Fibroblast of skin of scalp (primary cell): ENCODE measurements around the gene DBP.
"Not testable (repeated sequence)": the region's sequence is repeated elsewhere in the genome, so short reads cannot be mapped to it uniquely, and the experiment has no call there.

Source experiments
- DNase-seq: peaks from one replicate; pipeline ENCODE4 v3.0.0-alpha.2; 2013

The DBP gene

GRCh38 chr19:48639483-48640375 is 2.5 kb upstream of the DBP start:
- DNase-seq: no peak

GRCh38 chr19:48638831-48639381 is 1.7 kb upstream of the DBP start:
- DNase-seq: no peak

DNA sequence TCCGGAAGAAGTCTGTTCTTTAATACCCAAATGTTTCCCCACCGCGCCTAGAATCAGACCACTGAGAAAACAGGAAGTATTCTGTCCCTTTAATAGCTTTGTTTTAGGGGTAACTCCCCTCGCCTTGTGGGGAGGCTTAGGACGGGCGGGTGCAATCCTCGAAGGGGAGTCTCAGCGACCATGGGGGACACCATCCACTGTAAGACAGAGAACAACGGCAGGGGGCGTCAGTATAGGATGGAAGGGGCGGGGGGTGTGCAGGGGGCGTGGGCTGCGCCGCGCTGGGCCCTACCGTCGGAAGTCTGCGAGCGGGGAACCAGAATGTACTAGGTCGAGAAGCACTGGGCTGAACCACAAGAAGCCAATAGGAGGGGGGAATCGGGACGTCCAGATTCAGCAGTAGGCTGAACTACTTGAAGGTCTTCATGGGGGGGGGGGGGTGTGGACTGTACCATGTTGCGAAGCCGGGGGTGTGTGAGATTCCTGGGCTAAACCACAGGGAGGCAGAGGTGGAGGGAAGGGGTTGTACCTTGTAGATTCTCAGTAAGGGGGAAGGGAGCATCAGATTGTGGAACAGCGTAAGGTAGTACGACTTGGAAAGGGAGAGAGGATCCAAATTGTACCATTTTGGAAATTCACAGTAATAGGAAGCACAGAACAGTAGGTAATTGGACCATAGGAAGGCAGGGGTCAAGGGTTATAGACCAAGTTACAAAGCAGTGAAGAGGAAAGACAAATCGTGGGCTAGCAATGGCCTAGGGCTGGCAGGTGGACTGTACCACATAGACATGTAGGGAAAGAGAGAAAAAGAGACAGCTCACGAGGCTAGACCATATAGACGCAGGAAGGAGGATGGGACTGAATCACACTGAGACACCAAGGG is 1.0 kb upstream of the DBP start:
- peak; percentile 94 for DNase-seq

GRCh38 chr19:48637449-48637947 is 319 bp upstream of the DBP start:
- DNase-seq: peak; percentile 99

DNA sequence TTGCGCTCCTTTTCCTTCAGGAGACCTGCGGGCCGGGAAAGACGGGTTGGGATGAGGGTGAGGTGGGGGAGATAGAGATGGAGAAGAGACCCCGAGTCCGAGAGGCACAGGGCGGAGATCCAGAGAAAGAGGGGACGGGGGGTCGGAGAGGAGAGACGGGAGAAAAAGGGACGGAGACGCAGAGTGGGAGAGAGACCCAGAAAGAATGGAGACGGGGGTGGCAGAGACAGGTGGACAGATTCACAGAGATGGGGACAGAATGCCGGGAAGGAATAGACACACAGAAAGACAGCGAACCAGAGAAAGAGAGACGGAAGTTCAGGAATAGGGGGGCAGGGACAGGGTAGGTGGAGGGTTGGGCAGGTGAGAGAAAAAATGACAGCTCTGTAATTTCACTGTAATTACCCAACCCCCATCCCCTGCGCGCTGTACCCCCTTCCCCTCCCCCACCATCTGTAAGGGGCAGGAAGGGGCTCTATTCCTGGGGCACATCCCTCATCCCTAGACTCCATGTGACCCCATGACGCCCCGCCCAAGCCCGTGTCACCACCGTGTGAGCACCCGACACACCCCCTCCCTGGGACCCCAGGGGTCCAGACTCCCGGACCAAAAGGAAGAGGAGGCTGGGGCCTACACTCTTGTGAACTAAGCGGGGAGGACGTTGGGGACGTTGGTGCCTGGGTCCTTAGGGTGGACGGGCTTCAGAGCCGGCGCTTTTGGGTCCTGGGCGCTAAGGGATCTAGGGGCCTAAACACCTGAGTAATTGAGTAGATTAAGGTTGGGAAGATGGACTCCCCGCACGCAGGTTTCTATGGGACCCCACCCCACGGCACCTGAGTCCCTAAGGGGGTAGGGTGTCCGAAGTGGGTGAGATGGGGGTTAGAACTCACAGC is 967 bp downstream of the DBP start:
- no peak for DNase-seq

GRCh38 chr19:48635263-48635965 is 1.8 kb downstream of the DBP start:
- no peak for DNase-seq

- peak; percentile 95 for DNase-seq
These were observed 2.5 kb downstream of the DBP start for GRCh38 chr19:48634424-48635262.

GRCh38 chr19:48634036-48634342 is 3.2 kb downstream of the DBP start:
- DNase-seq: no peak

DNA sequence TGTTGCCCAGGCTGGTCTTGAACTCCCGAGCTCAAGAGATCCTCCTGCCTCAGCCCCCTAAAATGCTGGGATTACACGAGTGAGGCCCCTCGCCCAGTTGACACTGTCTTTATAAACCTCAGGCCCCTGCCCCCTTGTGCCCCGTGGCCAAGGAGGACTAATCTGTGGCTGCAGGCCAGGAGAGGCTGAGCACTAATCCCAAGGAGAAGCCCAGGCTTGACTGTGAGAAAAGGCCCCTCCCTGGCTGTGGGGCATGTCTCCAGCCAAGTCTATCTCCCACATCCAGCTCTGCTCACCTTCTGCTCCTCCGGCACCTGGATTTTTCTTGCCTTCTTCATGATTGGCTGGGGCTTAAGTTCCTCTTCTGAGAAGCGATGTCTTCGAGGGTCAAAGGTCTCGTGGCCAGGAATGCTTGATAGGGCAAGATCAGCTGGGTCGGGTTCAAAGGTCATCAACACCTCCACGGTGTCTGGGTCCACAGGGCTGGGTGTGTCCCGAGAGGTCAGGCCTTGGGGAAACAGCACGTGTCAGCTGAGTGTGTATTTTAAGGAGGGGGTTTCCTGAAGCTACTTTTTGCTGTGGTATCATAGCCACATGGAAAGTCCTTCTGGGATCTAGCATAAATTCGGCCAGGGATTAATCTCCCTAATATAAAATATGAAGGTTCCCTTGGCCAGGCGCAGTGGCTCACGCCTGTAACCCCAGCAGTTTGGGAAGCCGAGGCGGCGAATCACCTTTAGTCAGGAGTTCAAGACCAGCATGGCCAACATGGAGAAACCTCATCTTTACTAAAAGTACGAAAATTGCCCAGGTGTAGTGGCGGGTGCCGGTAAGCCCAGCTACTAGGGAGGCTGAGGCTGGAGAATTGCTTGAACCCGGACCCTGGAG is 3.8 kb downstream of the DBP start:
- DNase-seq: no peak

- no peak for DNase-seq
These were observed 4.5 kb downstream of the DBP start for GRCh38 chr19:48632692-48633147.

DNA sequence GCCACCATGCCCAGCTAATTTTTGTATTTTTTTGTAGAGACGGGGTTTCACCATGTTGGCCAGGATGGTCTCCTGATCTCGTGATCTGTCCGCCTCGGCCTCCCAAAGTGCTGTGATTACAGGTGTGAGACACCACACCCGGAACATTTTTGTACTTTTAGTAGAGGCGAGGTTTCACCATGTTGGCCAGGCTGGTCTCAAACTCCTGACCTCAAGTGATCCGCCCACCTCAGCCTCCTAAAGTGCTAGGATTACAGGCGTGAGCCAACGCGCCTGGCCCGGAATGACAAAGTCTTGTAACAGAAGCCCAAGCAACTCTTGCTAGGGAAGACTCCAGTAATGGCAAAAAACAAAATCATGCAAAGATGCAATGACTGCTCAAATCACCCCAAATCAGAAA is 4.9 kb downstream of the DBP start:
- not testable (repeated sequence) for DNase-seq

GRCh38 chr19:48631225-48631624 is 6.0 kb downstream of the DBP start:
- DNase-seq: no peak

DNA sequence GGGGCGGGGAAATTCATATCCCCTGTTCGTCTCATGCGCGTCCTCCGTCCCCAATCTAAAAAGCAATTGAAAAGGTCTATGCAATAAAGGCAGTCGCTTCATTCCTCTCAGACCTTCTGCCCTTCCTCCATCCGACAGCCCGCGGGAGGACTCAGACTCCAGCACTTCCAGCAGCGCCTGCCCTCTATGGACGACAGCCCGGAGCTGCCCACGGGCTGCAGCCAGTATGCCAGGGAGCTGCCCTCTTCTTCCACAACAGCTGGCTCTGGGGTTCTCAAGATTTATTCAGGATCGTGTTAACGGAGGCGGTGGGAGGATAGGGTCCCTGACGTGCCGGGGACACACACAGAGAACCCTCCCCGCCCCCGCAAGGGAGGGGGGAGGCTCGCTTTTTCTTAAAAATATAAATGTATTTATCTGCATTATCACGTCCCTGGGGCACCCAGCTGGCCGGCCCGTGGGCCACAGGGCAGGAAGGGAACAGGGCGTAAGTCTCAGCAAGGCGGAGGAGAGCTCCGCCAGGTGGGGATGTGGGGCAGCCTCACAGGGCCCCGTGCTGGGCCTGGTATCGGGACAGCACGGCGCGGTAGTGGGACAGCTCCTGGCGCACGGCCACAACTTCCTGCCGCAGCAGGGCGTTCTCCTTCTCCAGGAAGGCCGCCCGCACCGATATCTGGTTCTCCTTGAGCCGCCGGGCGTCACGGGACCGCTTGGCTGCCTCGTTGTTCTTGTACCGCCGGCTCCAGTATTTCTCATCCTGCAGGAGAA is 6.7 kb downstream of the DBP start:
- DNase-seq: peak; percentile 51

GRCh38 chr19:48629599-48630295 is 7.4 kb downstream of the DBP start:
- DNase-seq: no peak

GRCh38 chr19:48629297-48629598 is 7.9 kb downstream of the DBP start:
- DNase-seq: no peak

DNA sequence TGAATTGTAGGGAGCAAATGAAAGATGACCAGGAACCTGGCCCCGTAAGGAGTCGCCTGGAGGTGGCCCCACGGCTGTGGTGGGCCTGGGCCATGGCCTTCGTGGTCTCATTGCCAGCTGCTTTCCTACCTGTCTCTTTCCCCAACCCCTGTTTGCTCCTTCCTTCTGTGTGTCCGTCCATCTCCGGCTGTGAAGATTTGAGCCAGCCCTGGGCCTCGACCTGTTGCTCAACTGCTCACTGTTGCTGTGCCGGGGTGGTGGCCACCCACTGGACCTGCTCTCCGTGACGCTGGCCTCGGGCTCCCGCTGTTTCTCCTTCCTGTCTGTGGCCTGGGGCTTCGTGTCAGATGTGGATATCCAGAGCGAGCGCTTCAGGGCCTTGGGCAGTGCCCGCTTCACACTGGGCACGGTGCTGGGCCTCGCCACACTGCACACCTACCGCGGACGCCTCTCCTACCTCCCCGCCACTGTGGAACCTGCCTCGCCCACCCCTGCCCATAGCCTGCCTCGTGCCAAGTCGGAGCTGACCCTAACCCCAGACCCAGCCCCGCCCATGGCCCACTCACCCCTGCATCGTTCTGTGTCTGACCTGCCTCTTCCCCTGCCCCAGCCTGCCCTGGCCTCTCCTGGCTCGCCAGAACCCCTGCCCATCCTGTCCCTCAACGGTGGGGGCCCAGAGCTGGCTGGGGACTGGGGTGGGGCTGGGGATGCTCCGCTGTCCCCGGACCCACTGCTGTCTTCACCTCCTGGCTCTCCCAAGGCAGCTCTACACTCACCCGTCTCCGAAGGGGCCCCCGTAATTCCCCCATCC is 8.5 kb downstream of the DBP start:
- DNase-seq: no peak

- DNase-seq: no peak
These were observed 9.3 kb downstream of the DBP start for GRCh38 chr19:48627865-48628314.
